CD4-positive, alpha-beta T cell treated with Interleukin-17A for 4 hours (primary cell): ENCODE results near the gene MBNL1.

Experiments
- DNase-seq: peaks from one replicate; pipeline ENCODE4 v3.0.0-alpha.2; 2020; ENCODE audit warnings: mixed read lengths

Gene MBNL1

GRCh38 chr3:152299249-152299976 is 30.7 kb downstream of the MBNL1 start:
- peak; percentile 47 for DNase-seq

- DNase-seq = no peak
Measured at GRCh38 chr3:152300029-152300731, 31.5 kb downstream of the MBNL1 start.

GRCh38 chr3:152301745-152302181 is 33.0 kb downstream of the MBNL1 start:
- no peak for DNase-seq

- DNase-seq = no peak
Measured at GRCh38 chr3:152302521-152303021, 33.8 kb downstream of the MBNL1 start.

GRCh38 chr3:152304160-152304559 is 35.4 kb downstream of the MBNL1 start:
- DNase-seq = no peak

- no peak for DNase-seq
Measured at GRCh38 chr3:152305075-152305474, 36.3 kb downstream of the MBNL1 start.

DNA sequence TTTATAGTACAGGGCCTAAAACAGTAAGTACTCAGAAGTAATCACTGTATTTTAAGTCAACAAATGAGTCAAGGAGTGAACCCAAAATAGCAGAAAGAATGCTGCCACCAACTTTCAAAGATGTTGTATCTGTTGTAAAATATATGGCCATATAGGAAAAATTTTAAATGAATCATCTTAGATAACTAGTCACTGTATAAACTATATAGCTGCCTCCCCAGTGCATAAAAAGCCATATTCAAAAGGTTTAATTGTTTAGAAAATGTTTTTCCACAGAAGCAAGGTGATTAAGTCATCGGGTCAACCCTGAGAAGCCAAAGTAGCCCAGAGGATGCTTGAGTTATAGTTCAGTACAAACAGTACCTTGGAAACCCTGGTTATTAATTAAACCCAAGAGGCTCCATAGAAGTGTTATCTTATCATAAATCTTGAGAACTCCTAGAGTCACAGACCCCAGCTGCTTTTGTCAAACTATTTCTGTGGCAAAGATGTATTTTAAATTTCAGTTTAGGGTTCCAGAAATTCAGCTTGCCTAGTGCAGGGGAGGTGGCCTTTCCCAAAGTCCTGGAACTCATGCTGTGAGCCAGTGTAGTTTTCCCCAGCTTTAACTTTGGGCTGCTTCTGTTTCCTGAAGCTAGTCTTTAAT is 39.2 kb downstream of the MBNL1 start:
- no peak for DNase-seq

DNA sequence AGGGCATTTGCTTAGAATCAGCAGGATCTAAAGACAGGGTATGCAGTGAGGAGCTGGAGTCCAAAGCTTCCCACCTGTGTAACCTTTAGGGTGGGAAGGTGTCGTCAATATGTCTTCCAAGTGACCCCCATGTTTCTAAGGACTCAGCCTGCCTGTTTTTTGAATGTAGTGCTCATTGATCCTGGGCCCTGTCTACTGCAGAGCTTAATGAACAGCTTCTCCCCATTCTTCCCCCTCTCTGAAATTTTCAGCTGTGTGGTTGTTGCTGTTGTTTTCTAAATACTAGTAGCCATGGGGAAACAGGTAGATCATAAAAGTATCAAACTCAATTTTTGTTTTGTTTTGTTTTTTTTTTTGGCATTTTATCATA is 39.7 kb downstream of the MBNL1 start:
- no peak for DNase-seq

GRCh38 chr3:152309031-152309430 is 40.3 kb downstream of the MBNL1 start:
- DNase-seq = no peak

DNA sequence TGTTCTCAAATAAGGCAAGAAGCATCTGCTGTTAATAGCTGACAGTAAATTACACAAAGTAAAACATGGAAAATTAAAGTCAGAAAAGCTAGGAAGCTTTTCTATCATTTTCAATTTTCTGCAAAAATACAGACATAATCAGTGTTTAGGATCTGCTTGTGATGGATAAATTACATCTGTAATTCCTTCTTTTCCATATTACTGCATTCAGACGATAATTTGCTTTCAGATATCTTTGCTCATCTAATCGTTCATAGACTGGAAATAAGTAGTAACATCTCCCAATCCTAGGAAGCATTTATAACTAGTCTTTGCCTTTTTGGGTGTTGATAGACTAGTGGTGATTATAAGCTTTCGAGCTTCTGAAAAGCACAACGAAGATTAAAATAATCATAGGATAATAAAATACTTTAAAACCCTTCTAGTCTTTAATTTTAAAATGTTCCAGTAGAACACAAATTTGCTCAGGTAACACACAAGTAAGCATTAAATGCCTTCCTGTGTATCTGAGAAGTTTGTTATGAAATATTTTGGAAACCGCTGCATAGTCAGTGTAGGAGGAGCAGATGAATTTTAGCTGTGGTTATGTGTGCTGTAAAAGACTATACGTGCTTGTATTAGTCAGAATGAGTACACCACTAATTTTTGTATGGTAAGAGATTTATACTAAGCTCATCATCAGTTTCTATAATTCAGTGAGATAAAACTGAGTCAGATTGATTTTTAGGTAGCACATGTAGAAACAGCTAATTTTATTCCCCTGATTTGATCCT is 41.0 kb downstream of the MBNL1 start:
- no peak for DNase-seq

DNA sequence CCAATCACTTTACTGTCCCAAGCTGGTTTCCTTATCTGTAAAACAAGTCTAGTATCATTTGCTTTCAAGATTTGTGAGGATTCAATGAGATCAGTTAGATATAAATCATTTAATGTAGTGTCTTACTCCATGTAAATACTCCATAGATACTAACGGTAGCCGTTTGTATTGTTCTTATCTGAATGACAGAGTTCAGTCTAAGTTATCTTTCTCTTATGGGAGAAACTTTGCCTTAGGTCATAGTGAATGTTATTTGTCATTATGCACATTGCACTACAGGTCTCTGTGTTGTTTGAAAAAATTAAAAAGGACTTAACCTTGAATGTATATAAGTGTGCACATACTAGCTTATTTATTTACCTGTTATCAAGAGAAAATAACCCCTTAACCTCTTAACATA is 44.7 kb downstream of the MBNL1 start:
- DNase-seq = no peak

DNA sequence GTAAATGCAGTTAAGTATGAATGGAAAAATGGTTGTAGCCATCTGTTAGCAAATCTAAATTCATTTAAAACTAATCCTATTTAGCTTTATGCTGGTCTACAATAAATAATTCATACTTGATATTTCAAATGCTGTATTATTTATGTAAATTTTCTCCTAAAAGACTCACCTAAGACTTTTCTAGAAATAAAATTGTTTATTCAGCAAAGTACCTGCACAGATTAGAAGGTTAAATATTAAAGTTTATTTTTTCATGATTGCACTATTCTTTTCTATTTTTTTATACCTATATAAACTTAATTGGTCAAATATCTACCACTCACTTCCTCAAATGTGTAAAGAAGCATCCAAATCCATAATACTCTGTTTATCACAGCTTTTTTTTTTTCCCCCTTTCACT is 45.2 kb downstream of the MBNL1 start:
- no peak for DNase-seq

- DNase-seq = no peak
Measured at GRCh38 chr3:152314677-152315353, 46.1 kb downstream of the MBNL1 start.

- DNase-seq = no peak
Measured at GRCh38 chr3:152315623-152316022, 46.9 kb downstream of the MBNL1 start.

DNA sequence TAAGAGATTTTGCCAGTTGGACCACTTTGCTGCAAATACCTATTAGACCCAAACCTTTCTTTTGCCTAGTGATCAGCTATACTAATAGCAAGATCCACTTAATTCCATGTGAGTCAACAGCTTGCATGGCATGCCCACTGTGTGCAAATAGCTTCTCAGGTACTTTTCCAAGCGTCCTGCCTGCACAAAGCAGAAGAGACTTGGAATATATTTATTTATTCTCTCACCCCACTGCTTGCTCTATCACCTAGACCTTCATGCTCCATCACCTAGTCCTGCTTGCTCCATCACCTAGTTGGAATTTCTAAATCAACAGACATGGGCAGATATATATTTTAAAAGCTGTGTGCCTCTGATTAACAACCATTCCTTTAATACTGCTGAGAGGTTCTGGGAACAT is 47.6 kb downstream of the MBNL1 start:
- no peak for DNase-seq

GRCh38 chr3:152317184-152317583 is 48.5 kb downstream of the MBNL1 start:
- DNase-seq = no peak

DNA sequence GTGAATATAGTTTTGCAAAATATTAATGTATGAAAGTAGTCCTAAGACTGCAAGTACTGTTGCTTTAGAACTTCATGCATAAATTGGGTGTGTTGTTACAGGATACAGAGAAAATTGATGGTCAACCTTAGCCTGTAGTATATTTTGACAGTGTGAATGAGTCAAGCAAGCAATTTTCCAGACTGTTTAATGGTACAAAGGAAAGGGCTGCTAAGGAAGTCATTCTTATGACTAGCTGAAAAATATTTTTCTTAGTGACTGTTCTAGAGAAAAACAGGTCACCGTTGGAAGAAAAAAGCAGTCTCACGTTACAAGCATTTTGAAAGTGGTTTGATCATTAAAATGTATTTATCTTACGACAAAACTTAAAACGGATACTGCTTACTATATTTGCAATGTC is 49.2 kb downstream of the MBNL1 start:
- DNase-seq = no peak

DNA sequence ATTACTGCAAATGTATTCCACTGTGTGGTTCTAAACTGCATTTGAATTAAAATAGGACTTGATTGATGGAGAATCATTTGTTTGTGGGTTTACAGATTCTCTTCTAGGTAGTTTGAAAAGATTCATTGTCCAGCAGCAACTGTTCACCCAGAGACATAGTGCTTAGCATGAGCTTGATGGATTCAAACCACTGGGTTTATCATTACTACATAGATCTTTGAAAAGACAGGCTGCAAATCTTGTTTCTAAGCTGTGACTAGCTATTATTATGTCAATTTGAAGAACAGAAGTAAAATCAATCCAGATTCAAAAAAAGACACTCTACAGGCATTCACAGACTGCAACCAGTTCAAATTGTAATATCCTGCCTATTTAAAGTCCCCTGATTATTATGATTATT is 49.8 kb downstream of the MBNL1 start:
- DNase-seq = no peak

DNA sequence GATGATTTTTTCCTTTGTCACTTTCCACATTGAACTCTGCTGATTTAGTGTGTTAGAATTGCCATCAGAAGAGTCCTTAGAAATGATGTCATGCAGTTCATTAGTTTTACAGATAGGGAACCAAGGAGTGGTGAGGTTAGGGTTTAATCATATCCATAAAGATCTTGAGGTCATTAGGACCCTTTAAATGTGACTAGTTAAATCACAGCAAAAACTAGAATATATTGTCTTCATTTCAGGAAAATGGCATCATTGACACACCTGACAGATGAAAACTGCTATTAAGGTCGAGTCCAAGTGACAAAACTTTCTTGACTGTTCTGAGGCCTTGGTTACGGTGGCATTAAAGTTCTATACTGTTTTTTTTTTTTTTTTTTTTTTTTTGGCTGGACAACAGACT is 50.5 kb downstream of the MBNL1 start:
- DNase-seq = no peak

- DNase-seq = no peak
Measured at GRCh38 chr3:152319831-152320617, 51.3 kb downstream of the MBNL1 start.

GRCh38 chr3:152321200-152321954 is 52.6 kb downstream of the MBNL1 start:
- DNase-seq = no peak
